ENCODE data around the gene URB2. TPM values are rescaled to one million over a fixed set of nuclear protein-coding genes. Genes with fewer than 3 reads are reported as not detected.

URB2 gene
- total RNA-seq, 3 donors from 2014 or later (not counting 1 experiment from before 2014, with no cell fraction given), result 5.5 to 10.4 (median 9.8) TPM

DNA sequence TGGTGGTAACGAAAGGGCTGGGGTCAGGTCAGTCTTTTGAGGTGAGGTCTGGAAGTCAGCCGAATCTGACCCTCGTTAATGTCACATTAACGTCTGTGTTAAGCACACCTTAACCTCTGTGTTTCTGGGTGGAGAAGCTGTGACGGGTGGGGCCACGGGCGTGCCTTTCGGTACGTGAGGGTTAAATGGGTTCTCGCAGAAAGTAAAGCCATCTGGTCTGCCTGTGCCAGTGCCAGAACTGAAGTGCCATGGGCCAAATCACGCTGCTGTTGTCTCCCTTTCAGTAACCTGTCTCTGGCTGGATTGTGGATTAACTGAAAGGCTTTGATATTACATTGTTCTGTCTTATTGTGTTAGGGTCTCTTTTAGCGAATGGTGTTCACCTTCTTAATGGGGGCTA lies 14.4 kb downstream of the URB2 start:
- no peaks in the 10 kb centered on the region for H3K9me3 ChIP-seq (ENCODE audit: control insufficient read depth, insufficient read depth, low read length)
- H3K9me3 Mint-ChIP-seq, result no peaks in the 10 kb centered on the region
- H3K4me1 Mint-ChIP-seq, result peaks cover 7 to 15% of the 10 kb centered on the region in 2 donors
- 79% methylated on average over 12 of the region's 12 CpGs for WGBS (ENCODE audit: insufficient coverage)
- TF ChIP-seq, protein P1, sequence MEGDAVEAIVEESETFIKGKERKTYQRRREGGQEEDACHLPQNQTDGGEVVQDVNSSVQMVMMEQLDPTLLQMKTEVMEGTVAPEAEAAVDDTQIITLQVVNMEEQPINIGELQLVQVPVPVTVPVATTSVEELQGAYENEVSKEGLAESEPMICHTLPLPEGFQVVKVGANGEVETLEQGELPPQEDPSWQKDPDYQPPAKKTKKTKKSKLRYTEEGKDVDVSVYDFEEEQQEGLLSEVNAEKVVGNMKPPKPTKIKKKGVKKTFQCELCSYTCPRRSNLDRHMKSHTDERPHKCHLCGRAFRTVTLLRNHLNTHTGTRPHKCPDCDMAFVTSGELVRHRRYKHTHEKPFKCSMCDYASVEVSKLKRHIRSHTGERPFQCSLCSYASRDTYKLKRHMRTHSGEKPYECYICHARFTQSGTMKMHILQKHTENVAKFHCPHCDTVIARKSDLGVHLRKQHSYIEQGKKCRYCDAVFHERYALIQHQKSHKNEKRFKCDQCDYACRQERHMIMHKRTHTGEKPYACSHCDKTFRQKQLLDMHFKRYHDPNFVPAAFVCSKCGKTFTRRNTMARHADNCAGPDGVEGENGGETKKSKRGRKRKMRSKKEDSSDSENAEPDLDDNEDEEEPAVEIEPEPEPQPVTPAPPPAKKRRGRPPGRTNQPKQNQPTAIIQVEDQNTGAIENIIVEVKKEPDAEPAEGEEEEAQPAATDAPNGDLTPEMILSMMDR (IDR thresholded peaks at IDR 0.05), result no peak
- intact Hi-C loops (cut with micrococcal nuclease), result no loop called here
- H3K27ac ChIP-seq (ENCODE audit: low read length), result no peak overlapping the region
- no peak overlapping the region for H3K4me3 ChIP-seq (ENCODE audit: low read length)
- no peaks in the 10 kb centered on the region for H3K27me3 ChIP-seq (ENCODE audit: control insufficient read depth, insufficient read depth, low read length)
- H3K4me3 Mint-ChIP-seq, result no peak overlapping the region
- no peaks in the 10 kb centered on the region for H3K27me3 Mint-ChIP-seq (ENCODE audit: low read depth in 2 of 2)
- ATAC-seq, result no peak
- H3K36me3 Mint-ChIP-seq, result peaks cover 8% of the 10 kb centered on the region
- no peak for DNase-seq
- H3K27ac Mint-ChIP-seq, result no peak overlapping the region
- peaks cover 42% of the 10 kb centered on the region for H3K36me3 ChIP-seq (ENCODE audit: control insufficient read depth, insufficient read depth, low read length)
- H3K4me1 ChIP-seq (ENCODE audit: control insufficient read depth, insufficient read depth, low read length), result peaks cover 2% of the 10 kb centered on the region

DNA sequence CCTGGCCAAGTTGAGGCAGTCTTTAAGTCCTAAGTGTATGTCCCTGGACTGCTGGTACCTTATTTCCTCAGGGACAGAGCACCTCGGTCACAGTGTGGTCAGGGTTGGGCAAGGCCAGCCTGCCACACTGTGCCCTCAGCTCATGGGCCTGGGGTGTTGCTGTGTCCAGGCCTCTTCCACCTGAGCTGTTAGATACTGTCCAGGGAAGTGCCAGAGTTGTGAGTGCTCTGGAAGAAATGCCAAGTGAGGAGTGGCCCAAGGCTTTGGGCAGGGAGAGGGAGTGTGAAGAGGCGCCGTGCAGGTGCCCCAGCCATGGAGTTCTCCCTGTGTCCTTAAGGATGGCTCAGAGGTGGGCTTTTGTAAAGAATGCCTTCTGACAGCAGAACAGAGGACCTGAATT lies 15.3 kb downstream of the URB2 start:
- peaks cover 39% of the 10 kb centered on the region for H3K36me3 ChIP-seq (ENCODE audit: control insufficient read depth, insufficient read depth, low read length)
- 98% methylated on average over 3 of the region's 3 CpGs for WGBS (ENCODE audit: insufficient coverage)
- no peak for ATAC-seq

DNA sequence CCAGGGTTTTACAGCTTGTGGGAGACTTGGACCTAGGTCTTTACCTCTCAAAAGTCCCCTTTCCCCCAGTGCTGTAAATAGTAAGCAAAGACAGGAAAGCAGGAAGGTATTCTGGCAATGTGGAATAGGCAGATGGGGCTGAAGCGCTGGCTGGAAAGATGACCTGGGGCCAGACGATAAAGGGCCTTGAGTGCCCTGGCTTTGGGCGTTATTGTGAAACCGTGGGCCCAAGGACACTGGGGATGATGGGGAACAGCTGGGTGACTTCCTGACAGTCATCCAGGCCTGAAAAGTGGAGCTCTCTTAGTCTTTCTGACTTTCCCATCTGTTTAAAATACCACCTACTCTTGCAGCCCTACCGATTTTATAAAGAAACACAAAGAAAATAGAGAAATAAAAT lies 16.3 kb downstream of the URB2 start:
- H3K27me3 ChIP-seq (ENCODE audit: control insufficient read depth, insufficient read depth, low read length), result no peaks in the 10 kb centered on the region
- H3K27ac ChIP-seq (ENCODE audit: low read length), result no peak overlapping the region
- intact Hi-C loops (cut with micrococcal nuclease), result no loop called here
- H3K4me1 Mint-ChIP-seq, result peaks cover 7 to 15% of the 10 kb centered on the region in 2 donors
- H3K27me3 Mint-ChIP-seq (ENCODE audit: low read depth in 2 of 2), result no peaks in the 10 kb centered on the region
- no peak overlapping the region for H3K27ac Mint-ChIP-seq
- no peaks in the 10 kb centered on the region for H3K9me3 ChIP-seq (ENCODE audit: control insufficient read depth, insufficient read depth, low read length)
- peaks cover 2% of the 10 kb centered on the region for H3K4me1 ChIP-seq (ENCODE audit: control insufficient read depth, insufficient read depth, low read length)
- peaks cover 39% of the 10 kb centered on the region for H3K36me3 ChIP-seq (ENCODE audit: control insufficient read depth, insufficient read depth, low read length)
- no peak overlapping the region for H3K4me3 Mint-ChIP-seq
- H3K9me3 Mint-ChIP-seq, result no peaks in the 10 kb centered on the region
- H3K36me3 Mint-ChIP-seq, result peaks cover 2% of the 10 kb centered on the region
- H3K4me3 ChIP-seq (ENCODE audit: low read length), result no peak overlapping the region
- 93% methylated on average over 4 of the region's 5 CpGs for WGBS (ENCODE audit: insufficient coverage)
- DNase-seq, result no peak
- TF ChIP-seq, protein P1 (IDR thresholded peaks at IDR 0.05), result no peak
- no peak for ATAC-seq

More for the DNA sequence above, 15.3 kb downstream of the URB2 start:
- TF ChIP-seq, protein P1 (IDR thresholded peaks at IDR 0.05), result no peak
- H3K27me3 Mint-ChIP-seq (ENCODE audit: low read depth in 2 of 2), result no peaks in the 10 kb centered on the region
- H3K4me3 ChIP-seq (ENCODE audit: low read length), result no peak overlapping the region
- peaks cover 2% of the 10 kb centered on the region for H3K4me1 ChIP-seq (ENCODE audit: control insufficient read depth, insufficient read depth, low read length)
- H3K27me3 ChIP-seq (ENCODE audit: control insufficient read depth, insufficient read depth, low read length), result no peaks in the 10 kb centered on the region
- no peak overlapping the region for H3K27ac Mint-ChIP-seq
- DNase-seq, result no peak
- H3K9me3 ChIP-seq (ENCODE audit: control insufficient read depth, insufficient read depth, low read length), result no peaks in the 10 kb centered on the region
- H3K27ac ChIP-seq (ENCODE audit: low read length), result no peak overlapping the region
- H3K9me3 Mint-ChIP-seq, result no peaks in the 10 kb centered on the region
- H3K36me3 Mint-ChIP-seq, result peaks cover 8% of the 10 kb centered on the region
- intact Hi-C loops (cut with micrococcal nuclease), result no loop called here
- no peak overlapping the region for H3K4me3 Mint-ChIP-seq
- peaks cover 7 to 15% of the 10 kb centered on the region in 2 donors for H3K4me1 Mint-ChIP-seq

DNA sequence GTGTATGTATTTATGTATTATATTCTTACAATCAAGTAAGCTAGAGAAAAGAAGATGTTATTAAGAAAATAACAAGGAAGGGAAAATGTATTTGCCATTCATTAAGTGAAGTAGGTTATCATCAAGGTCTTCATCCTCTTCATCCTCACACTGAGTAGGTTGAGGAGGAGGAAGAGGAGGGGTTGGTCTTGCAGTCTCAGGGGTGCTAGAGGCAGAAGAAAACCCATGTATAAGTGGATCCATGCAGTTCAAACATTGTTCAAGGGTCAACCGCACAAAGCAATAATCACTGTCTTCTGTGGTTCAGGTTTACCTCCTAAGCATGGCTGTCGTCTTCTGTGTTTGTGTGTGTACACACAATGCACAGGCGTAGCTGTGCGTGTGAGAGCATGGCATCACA lies 16.9 kb downstream of the URB2 start:
- Histone ChIP-seq H3K27ac (ENCODE audit: low read length) (no peak overlapping the region), H3K27me3 (ENCODE audit: control insufficient read depth, insufficient read depth, low read length) (no peaks in the 10 kb centered on the region), H3K4me3 (ENCODE audit: low read length) (no peak overlapping the region), H3K4me1 (ENCODE audit: control insufficient read depth, insufficient read depth, low read length) (peaks cover 2% of the 10 kb centered on the region), H3K36me3 (ENCODE audit: control insufficient read depth, insufficient read depth, low read length) (peaks cover 38% of the 10 kb centered on the region), H3K9me3 (ENCODE audit: control insufficient read depth, insufficient read depth, low read length) (no peaks in the 10 kb centered on the region)
- Mint-ChIP-seq H3K36me3 (no peaks in the 10 kb centered on the region), H3K27me3 (ENCODE audit: low read depth in 2 of 2) (no peaks in the 10 kb centered on the region), H3K4me3 (no peak overlapping the region), H3K9me3 (no peaks in the 10 kb centered on the region), H3K27ac (no peak overlapping the region), H3K4me1 (peaks cover 7 to 15% of the 10 kb centered on the region in 2 donors)
- intact Hi-C loops (cut with micrococcal nuclease), result no loop called here
- TF ChIP-seq, protein P1 (IDR thresholded peaks at IDR 0.05), result no peak
- ATAC-seq, result no peak
- 98% methylated on average over 4 of the region's 4 CpGs for WGBS (ENCODE audit: insufficient coverage)
- DNase-seq, result no peak

Measured in natural killer cell (primary cell).